Germinal center (tissue), 1 donor: ENCODE data around the gene ADGRG1.
"Not testable (repeated sequence)": the region's sequence is repeated elsewhere in the genome, so short reads cannot be mapped to it uniquely, and the experiment has no call there.

ENCODE experiments used
- DNase-seq: peaks from one replicate; pipeline ENCODE4 v3.0.0; 2012; ENCODE audit warnings: mixed read lengths, low spot score

Gene ADGRG1

DNA sequence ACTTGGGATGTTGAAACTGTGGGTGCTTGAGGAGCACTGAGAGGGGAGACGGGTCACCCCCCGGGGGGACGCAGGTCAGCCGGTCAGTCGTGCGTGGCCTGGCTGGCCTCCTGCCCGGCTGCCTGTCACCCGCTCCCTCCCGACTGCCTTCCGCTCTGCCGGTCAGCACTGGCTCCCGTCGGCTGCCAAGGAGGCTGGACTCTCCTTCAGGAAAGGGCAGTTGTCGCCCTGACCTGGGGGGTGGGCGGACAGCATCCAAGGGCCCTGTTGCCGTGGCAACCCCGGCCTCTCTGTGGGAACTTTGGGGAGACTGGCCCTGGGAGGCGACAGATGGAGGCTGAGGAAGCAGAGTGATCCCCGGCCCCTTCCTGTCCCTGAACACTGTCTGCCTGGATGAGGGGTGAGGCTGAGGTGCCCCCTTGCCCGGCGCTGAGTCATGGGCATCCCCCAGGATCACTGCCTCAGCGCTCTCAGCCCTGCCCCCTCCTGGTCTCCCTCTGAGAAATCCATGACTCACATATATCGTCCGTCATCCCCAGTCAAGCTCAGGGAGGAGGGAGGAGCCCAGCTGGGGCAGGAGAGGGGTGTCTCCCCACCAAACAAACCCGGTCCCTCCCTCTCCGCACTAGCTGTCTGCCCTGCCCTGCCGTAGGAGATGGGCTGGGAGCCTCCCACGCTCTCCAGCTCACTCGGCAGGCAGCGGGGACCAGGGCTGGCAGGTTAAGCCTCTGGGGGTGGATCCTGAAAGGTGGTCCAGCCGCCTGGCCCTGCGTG, at the start of gene ADGRG1:
ADGRG1 (plus strand) TSS at position 623 of the 774 bp plus-strand sequence. CDS start 21,658 bp downstream, outside the sequence.
- no peak for DNase-seq

DNA sequence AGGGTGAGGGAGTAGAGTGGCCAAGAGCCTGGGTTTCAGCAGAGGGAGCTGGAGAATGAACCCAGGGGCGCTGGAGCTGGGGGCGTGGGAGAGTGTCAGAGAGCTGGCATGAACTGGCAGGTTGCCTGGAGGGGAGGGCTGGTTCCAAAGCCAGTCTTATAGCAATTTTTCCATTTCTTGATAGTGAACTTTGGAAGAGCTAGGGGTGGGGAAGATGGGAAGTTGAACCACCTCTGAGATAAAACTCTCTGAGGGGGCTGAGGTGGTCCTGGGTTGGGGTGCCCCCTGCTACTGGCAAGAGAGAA, 49.1 kb upstream of the ADGRG1 start:
- no peak for DNase-seq

DNA sequence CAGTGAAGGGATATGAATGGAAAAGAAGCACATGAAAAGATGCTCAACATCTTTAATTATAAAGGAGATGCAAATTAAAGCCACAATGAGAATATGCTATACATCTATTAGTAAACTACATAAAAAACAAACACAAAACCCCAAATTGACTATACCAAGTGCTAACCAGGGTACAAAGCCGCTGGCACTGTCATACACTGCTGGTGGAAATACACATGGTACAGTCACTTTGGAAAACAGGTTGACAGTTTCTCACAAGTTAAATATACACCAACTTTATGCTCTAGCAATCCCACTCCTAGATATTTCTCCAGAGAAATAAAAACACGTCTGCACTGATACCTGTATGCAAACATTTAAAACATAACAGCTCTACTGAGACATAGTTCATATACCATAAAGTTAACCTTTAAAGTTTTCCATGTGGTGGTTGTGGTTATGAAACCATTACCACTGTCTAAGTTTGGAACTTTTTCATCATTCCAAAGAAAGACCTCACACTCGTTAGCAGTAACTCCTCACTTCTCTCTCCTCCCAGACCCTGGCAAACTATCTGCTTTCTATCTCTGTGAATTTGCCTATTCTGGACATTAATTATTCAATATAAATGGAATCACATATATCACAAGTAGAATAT, 43.3 kb upstream of the ADGRG1 start:
- DNase-seq: no peak

DNA sequence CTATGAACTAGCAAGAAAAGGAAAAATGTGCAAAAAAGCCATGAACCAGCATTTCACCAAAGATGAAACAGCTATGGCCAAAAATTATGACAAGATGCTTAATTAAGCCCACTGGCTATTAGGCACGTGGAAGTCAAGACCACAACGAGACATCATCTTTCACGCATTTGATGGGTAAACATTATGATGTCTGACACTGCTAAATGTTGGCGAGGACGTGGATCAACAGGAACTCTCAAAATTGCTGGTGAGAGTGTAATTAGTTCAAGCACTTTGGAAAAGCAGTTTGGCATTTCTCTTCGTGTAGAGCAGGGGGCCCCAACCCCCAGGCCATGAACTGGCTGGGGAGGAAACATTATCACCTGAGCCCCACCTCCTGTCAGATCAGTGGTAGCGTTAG, 39.6 kb upstream of the ADGRG1 start:
- DNase-seq: no peak

DNA sequence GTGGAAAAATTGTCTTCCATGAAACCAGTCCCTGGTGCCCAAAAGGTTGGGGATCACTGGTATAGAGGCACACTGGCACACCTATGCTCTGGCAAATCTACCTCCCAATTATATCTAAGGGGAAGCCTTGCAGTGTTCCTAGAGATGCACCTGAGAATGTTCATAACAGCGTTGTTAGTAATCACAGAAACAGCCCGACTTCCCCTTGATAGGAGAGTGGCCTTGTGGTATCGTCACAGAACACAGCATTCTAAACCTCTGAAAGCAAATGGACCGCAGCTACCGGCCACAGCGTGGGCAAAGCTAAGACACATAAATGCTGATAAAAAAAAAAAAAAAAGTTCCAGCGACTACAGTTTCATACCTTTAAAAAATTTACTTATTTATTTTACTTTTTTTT, 39.1 kb upstream of the ADGRG1 start:
- no peak for DNase-seq

DNA sequence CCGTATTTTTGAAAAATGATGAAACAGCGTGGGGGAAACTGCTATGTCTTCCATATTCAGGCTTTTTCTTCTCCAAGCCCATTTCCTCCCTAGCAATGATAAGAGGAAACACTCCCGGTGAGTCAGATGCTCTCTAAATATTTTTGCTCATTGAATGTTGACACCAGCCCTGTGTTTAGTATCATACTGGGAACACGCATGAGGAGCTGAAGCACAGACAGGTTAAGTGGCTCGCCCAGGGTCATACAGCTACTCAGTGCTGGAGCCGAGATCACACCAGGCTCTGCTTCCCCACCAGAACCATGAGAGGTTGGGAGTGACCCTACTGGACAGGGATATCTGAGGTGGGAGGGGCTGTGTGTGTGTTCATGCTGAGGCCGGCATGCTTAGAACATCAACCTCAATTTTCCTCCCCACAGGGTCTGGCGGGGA, 37.8 kb upstream of the ADGRG1 start:
- no peak for DNase-seq

DNA sequence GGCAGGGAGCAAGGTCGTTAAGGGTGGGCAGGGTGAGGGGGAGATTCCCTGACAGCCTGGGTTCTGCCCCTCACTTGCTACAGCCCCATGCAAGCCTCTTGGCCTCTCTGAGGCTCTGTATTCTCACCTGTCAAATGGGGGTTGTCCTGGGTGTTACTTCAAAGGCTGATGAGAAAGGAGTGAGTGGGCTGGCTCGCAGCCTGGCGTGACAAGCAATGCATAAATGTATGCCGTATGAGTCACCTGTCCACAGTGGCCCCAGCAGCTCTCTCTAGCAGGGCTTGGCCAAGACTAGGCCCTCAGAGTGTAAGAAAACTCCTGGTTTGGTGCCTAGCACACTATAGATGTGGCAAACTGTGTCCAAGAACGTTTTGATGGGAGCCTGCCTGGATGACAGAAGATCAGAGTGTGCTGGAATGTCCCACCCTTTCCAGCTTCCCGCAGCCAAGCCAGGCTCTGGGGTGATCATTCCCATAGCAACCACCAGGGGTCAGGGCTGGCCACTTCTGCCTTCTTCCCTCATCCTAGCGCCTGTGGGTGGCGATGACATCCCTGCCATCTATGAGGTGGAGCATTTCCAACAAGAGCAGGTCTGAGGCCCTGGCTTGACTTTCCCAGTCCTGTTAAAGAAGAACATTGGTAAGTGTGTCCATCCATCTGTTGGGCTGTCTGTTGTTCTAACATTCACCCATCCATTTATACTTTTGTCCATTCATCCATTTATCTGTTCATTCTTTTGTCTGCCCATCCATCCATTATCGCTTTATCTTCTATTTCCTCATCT, 37.2 kb upstream of the ADGRG1 start:
- DNase-seq: peak; percentile 77

DNA sequence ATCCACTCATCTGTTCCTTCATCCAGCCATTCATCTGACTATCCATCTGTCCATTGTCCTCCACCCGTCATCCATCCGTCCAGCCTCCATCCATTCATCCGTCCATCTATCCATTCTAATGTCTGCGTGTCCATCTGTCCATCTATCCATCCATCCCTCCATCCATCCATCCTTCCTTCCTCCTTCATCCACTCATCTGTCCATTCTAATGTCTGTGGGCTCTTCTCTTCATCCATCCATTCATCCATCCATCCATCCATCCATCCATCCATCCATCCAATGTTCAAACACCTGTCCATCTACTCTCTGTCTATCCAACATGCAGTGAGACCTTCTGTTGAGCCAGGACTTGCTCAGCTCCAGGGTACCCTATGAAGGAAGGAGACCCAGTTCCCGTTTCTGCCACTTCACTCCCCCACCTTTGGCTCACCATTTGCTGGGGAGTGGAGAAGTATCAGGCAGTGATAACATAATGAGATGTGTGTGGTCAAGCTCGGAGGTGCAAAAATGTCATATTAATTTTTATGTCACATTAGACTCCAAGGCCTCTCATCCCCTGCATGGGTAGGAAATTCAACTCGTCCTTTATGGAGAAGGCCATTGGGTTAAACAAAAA, 36.5 kb upstream of the ADGRG1 start:
- DNase-seq: no peak

DNA sequence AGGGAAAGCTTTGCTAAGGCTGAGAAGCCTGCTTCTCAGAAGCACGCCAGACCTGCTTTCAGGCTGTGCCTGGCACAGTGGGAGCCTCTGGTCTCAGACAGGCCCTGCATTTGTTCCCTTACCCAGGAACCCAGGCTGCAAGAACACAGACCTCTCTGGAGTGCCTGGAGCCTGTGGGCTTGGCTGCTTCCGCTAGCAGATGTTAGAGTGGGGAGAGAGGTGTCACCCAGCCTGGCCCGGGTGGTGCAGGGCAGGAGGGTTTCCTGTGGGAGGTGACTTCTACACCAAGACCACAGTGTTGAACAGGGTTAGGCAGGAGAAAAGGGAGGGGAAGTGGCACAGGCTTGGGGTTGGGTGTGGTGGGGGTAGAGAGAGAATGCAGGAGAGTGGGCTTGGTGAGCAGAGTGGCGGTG, 35.8 kb upstream of the ADGRG1 start:
- no peak for DNase-seq

DNA sequence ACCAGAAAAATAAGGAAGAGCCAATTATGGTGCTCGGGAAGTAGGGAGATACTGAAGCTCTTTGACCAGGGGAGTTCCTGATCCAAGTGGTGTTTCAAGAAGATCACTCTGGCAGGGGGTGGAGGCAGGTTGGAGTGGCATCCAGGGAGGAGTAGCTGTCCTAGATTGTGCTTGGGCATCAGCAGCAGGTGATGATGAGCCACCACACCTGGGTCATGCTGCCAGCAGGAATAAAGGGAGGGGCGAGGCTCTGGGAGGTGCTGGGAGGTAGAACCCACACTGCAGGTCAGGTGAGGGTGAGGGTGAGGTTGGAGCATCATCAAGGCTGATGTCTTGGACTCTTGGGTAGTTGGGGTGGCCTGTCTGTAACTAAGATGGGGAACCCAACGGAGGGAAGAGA, 35.4 kb upstream of the ADGRG1 start:
- no peak for DNase-seq

DNA sequence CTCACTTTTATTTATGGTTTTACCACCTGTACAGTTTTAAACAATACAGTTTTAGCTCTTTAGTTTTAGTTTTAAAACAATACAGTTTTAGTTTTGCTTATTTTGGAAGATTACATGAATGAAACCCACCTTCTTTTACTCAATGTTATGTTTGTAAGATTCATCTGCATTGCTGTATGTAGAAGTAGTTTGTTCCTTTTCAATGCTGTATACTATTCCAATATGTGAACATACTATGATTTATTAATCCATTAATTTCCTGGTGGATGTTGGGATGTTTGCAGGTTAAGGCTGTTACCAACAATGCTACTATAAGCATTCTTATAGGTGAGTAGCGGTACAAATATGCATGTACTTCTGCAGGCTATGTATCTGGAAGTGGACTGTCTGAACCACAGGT, 34.4 kb upstream of the ADGRG1 start:
- DNase-seq: no peak

DNA sequence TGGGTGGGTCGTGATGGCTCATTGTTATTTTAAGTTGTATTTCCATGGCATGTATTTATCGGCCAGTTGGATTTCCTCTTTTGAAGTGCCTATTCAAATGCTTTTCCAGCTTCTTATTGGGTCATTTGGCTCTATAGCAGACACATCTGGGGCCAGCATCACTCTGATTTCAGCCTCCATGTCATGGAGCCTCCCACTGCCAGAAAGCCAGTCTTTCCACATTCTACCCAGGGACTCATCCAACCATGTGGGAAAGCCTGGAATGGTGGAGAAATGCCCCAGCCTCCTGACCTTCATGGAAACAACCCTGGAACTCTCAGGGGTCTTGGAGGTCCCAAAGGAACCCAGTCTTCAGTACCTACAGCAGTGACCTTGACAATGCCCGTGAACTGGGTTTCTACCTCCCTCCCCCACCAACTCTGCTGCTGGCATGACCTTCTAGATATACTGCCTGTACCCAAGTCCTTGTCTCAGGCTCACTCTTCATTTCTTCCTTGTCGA, 33.8 kb upstream of the ADGRG1 start:
- no peak for DNase-seq

DNA sequence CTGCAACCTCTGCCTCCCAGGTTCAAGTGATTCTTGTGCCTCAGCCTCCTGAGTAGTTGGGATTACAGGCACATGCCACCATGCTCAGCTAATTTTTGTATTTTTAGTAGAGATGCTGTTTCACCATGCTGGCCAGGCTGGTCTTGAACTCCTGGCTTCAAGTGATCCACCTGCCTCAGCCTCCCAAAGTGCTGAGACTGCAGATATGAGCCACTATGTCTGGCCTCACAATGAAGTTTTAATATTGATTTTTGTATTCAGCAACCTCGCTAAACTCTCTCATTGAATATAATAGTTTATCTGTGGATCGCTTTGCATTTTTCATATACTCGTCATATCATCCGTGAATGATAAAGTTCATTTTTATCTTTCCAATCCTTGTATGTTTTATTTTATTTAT, 32.2 kb upstream of the ADGRG1 start:
- not testable (repeated sequence) for DNase-seq

DNA sequence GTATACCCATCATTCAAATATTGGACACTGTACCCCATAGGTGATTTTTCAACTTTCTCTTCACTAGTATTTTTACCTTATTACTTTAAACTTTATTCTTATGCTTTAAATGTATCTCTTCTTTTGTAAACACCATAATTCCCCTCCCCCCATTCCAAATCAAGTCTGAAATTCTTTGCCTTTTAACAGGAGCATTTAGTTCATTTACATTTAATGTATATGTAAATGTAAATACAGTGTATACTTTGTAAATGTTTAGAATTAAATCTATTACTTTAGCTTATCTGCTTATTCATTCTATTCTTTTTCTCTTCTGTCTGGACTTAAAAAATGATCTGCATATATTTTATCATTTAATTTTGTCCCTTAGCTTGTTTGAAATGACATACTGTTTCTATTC, 30.0 kb upstream of the ADGRG1 start:
- no peak for DNase-seq

DNA sequence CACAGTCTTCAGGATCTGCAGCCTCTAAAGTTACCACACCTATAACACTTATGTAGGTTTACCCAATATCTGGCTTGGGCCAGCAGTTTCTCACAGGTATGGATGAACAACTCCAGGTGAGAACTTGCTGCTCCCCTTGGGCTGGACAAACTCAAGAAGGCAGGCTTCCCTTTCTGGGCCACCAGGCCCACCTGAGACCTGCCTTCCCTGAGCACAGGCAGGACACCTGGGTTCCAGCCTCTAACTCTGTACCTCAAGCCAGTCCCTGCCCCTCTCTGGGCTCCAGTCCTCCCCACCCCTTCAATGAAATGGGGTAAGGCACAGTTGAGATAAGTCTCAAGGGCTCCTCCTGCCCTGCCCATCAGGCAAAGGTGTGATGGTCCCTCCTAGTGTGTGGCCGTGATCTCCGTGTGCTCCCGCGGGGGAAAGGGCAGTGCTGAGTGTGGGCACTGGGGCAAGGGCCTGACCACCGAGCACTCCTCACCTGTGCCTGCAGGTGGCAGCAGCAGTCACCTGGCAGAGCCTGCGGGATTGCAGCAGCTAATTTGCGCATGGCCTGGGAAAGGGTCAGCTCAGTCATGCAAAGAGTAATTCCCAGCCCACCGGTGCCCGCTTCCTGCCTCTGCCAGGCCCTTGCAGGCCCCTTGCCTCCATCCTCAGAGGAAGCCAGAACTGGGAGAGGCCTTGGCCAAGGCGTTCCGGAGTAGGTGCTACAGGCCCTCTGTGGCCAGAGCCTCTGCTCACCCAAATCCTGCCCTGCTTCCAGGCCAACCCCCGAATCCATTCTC, 28.2 kb upstream of the ADGRG1 start:
- DNase-seq: peak; percentile 66

DNA sequence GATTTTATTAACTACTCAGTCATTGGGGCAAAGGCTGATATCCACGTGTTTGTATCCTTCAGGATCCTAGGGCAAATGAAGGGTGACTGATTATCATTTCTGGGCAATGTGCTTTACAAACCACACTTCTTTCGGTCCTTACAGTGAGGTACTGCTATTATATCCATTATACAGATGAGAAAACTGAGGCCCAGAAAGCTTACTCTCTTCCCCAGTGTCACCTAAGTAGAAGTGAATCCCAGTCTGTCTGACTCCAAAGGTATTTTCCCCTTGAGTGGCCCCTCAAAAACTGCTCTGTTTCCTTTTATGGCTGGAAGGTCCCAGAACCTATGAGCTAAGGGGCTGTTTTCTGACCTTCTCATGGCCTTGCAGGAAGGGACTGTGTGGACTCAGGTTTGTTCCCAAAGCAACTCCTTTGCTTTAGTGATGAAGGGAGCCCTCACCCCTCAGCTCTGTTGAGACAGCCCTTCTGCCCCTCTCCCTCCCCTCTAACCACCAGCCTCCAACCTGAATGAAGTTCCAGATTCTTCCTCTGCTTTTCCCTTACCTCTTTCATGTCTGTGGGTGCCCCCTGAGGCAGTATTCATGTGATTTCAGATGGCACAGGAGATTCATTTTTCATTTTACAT, 27.4 kb upstream of the ADGRG1 start:
- no peak for DNase-seq

DNA sequence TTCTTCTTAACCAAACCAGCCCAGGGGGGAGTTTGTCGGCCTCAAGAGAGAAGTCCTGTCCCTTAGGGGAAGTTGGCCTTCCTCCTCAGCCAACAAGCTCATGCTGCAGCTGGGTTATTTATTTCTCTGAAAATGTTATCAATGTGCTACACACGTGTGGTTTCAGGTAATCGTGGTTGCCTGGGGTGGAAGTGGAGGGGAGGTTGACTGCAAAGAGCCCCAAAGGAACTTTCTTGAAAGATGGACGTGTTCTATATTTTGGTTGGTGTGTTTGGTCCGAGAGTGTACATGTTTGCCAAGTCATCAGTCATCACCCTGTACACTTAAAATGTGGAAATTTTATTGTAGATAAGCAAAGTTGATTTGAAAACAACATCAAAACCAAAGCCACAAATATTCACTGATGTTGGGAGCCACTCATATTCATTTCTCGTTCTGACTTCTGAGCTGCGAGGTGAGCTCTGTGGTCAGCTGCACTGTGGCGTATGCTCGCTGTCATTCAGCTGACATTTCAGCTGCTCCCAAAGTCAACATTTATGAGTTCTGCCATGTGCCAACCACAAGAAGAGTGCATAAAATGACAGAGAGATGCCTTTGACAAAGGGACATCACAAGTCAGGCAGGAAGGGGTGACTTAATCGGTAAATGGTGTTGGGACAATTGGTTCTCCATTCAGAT, 26.5 kb upstream of the ADGRG1 start:
- no peak for DNase-seq

DNA sequence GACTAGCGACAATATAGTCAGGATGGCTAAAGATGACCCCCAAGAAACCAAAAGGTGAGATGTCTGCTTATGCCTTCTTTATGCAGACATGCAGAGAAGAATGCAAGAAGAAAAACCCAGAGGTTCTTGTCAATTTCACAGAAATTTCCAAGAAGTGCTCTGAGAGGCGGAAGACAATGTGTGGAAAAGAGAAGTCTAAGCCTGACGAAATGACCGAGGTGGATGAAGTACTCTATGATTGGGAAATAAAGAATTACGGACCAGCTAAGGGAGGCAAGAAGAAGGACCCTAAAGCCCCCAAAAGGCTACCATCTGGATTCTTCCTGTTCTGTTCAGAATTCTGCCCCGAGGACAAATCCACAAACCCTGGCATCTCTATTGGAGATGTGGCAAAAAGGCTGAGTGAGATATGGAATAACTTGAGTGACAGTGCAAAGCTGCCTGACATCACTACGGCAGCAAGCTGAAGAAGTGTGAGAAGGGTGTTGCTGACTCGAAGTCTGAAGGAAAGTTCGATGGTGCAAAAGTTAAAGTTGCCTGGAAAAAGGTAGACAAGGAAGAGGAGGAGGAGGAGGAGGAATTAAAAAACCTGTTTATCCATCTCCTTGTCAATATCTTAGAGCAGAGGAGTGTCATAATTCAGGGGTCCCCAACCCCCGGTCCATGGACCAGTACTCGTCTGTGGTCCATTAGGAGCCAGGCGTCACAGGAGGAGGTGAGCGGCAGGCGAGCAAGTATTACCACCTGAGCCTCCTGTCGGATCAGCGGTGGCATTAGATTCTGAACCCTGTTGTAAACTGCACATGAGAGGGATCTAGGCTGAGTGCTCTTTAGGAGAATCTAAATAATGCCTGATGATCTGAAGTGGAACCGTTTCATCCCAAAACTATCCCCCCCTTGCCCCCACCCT, 25.1 kb upstream of the ADGRG1 start:
- no peak for DNase-seq

DNA sequence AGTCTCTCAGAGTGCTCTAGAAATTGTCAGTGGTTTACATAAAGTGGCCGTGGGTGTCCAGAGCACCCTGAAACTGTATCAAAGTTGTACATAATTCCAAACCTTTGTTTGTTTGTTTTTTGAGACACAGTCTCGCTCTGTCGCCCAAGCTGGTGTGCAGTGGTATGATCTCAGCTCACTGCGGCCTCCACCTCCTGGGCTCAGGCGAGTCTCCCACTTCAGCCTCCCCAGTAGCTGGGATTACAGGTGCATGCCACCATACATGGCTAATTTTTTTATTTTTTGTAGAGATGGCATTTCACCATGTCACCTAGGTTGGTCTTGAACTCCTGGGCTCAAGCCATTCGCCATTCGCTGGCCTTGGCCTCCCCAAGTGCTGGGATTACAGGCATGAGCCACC, 24.3 kb upstream of the ADGRG1 start:
- DNase-seq: no peak
